Epithelial cell of proximal tubule (primary cell): ENCODE measurements around the gene POLD2. TPM values are rescaled to one million over a fixed set of nuclear protein-coding genes. Genes with fewer than 3 reads are reported as not detected.

Experiments used
- DNase-seq: peaks from one replicate; pipeline ENCODE4 v3.0.0-alpha.2; 2011; ENCODE audit warnings: low read depth
- H3K4me3 ChIP-seq: 2 replicates; pipeline ENCODE4 v1.5.1; 2011; ENCODE audit warnings: low read depth, mild to moderate bottlenecking, low read length
- total RNA-seq: library from RNA; depleted of rRNA; stranded (reverse); fragments of >200 nt; gene quantifications from 2 replicates; pipeline ENCODE4 v1.2.3, GENCODE V29; 2015
- TF ChIP-seq, protein P1 (sequence below): conservative IDR thresholded peaks from 2 replicates; pipeline ENCODE4 v1.5.1; 2012; ENCODE audit warnings: low read depth, mild to moderate bottlenecking, low read length

The POLD2 gene
- total RNA-seq, 1 donor from 2014 or later: 92.7 TPM

DNA sequence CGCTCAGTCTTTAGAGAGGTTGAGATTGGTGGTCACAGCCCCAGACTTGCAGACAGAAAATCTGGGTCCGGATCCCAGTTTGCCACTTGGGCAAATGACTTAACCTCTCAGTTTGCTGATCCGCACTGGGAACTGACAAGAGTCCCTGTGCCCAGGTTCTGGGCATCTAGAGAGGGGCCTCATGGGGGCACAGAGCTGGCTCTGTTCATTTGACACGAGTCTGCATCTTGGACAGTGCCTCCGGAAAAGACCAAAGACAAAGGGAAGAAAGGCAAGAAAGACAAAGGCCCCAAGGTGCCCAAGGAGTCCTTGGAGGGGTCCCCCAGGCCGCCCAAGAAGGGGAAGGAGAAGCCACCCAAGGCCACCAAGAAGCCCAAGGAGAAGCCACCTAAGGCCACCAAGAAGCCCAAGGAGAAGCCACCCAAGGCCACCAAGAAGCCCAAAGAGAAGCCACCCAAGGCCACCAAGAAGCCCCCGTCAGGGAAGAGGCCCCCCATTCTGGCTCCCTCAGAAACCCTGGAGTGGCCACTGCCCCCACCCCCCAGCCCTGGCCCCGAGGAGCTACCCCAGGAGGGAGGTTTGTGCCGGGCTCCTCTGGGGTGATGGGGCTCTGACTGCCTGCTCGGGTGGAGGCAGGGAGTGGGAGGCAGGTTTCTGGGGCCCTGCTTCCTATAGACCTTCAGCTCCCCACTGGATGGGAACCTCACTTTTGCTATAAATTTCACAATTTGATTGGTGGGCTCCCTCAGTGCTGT, 16.9 kb downstream of the POLD2 start:
- H3K4me3 ChIP-seq: no peak overlapping the region

DNA sequence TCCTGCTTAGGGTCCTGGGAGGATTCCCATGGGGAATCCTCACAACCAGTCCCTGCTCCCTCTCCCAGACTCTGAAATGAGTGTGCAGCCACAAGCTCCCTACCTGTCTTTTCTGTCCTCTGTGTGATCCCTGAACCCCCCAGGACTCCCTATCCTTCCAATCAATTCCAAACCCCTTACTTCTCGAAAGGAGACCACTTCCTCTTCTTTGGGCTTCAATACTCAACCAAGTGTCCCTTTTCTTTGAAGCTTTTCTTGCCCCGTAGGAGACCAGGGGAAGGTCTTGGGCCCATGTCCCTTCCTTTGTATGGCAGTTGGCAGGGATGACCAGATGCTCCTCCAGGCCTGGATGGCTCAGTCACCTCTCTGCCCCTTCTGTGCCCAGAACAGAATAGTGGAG, 17.5 kb downstream of the POLD2 start:
- no peak for DNase-seq
- TF ChIP-seq, protein P1, sequence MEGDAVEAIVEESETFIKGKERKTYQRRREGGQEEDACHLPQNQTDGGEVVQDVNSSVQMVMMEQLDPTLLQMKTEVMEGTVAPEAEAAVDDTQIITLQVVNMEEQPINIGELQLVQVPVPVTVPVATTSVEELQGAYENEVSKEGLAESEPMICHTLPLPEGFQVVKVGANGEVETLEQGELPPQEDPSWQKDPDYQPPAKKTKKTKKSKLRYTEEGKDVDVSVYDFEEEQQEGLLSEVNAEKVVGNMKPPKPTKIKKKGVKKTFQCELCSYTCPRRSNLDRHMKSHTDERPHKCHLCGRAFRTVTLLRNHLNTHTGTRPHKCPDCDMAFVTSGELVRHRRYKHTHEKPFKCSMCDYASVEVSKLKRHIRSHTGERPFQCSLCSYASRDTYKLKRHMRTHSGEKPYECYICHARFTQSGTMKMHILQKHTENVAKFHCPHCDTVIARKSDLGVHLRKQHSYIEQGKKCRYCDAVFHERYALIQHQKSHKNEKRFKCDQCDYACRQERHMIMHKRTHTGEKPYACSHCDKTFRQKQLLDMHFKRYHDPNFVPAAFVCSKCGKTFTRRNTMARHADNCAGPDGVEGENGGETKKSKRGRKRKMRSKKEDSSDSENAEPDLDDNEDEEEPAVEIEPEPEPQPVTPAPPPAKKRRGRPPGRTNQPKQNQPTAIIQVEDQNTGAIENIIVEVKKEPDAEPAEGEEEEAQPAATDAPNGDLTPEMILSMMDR: no peak
- H3K4me3 ChIP-seq: no peak overlapping the region

More for the DNA sequence above, 16.9 kb downstream of the POLD2 start:
- no peak for DNase-seq
- TF ChIP-seq, protein P1: no peak

DNA sequence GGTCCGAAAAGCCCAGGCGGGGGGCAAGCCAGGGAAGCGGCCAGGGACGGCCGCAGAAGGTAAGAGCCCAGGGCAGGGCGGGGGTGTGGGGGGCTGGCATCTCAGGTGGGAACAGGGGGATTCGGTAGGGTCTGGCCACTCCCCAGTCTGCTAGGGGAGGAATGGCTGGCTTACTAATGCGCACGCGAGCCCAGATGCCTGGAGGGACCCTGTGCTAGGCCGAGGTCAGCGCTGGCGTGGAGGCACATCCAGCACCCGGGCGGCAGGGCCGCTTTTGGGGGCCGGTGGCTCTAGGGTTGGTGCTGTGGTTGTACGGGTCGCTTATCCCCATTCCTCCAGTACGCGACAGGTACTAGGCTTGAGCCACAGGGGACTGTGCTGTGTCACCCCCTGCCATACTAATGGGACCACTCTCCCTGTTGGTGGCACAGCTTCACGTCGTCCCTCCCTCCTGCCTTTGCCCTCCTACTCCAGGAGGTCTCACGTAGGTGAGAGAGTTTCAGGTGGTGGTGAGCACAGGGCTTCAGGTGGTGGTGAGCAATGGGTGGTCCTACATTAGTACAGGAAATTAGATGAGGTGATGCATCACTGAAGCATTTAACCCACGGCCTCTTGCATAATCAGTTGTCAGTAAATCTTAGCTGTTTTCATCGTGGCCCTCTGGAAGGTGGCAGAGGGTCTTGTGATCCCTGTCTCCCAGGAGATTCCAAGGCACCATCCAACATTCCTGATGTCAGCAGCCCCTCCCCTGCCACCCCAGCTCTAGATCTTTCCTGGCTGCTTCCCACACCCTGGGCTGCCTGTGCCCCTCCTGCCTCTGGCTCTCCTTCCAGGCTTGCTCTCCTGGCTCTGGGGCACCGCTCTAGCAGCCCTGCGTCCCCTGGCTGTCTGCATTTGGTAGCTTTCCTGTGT, 18.2 kb downstream of the POLD2 start:
- peak overlapping the region; percentile 23 for H3K4me3 ChIP-seq
- peak; percentile 79 for DNase-seq
- TF ChIP-seq, protein P1: no peak

DNA sequence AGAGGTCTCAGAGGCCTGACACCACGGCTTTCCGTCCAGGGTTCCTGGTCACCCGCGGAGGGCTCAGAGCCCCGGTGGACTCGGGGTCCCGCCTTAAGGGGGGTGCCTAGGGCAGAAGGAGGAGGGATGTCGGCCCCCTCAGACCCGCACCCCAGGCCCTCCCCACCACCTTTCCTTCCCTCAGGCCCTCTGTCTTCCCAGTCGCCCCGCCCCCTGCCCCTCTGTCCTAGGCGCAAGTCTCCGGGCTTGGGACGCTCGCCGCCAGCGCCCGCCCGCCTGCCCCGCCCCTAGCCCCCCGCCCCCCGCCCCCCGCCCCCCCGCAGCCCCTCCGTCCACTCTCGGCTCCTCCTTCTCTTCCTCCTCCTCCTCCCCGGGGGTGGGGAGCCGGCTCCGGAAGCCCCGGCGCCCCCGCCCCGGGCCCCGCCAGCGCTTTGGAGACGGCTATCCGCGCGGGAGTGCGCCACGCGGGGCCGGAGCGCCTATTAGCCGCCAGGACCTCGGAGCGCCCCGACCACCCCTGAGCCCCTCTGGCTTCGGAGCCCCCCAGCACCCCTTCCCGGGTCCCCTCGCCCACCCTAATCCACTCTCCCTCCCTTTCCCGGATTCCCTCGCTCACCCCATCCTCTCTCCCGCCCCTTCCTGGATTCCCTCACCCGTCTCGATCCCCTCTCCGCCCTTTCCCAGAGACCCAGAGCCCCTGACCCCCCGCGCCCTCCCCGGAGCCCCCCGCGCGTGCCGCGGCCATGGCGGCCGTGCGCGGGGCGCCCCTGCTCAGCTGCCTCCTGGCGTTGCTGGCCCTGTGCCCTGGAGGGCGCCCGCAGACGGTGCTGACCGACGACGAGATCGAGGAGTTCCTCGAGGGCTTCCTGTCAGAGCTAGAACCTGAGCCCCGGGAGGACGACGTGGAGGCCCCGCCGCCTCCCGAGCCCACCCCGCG, 19.2 kb downstream of the POLD2 start, which contains the start of gene AEBP1:
Gene AEBP1 (plus strand): TSS at position 423 of the 937 bp plus-strand sequence. CDS start 321 bp downstream, at position 744.
- DNase-seq: no peak
- TF ChIP-seq, protein P1: no peak
- H3K4me3 ChIP-seq: peak within 1 kb of the TSS; percentile 23

DNA sequence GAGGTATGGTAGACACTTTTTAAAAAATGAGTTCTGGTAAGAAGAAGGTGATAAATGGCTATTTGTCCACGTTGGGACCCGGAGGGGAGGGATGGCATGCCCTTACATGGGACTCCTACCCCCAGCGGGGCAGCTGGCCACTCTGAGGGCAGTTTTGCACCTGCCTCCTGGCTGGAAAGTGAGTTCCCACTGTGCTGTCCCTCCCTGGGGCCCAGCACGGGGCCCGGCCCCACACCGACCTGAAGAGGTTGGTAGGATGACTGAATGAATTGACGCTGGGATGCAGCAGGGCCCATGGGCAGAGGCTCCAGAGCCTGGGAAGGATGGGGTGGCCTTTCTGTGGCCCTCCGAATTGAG, 19.8 kb downstream of the POLD2 start:
- TF ChIP-seq, protein P1: no peak
- H3K4me3 ChIP-seq: no peak overlapping the region
- DNase-seq: no peak

DNA sequence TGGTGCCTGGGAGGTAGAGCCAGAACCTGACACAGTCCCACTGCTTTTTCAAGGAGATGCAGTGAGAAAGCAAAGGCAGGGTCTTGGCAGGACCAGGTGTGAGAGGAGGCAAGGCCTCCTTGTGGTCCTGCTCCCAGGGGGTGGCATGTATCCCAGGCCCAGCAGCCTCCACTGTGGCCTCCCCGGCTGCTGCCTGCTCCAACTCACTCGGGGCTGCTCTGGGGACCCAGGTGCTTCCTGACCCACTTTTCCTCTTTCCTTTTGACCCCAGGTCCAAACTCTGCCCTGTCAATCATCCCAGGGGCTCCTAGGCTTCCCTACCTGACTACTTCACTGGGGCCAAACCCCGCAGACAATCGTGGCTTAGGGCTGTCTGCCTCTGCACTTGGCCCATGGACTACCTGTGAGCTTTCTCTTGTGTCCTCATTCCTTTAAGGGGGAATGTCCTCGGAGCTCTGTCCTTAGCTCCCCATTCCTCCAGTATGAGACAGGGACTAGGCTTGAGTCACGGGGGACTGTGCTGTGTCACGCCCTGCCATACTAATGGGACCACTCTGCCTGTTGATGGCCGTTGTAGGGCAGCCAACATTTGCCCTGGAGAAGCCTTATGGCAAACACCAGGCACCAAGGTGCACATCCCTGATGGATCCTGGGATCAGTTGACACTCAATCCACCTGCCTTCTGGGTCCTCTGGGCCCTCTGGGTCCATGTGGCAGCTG, 20.3 kb downstream of the POLD2 start:
- H3K4me3 ChIP-seq: no peak overlapping the region
- TF ChIP-seq, protein P1: no peak
- no peak for DNase-seq
